NT2/D1 (cell line): ENCODE measurements around the gene MBD2.

ENCODE experiments used
- SUZ12 ChIP-seq: IDR thresholded peaks from 2 replicates; pipeline ENCODE4 v1.6.1; 2011; ENCODE audit not compliant: insufficient read length, insufficient read depth; ENCODE audit errors: extremely low read depth
- YY1 ChIP-seq: IDR thresholded peaks from 2 replicates; pipeline ENCODE4 v1.6.1; 2011; ENCODE audit not compliant: insufficient read length, insufficient read depth

DNA sequence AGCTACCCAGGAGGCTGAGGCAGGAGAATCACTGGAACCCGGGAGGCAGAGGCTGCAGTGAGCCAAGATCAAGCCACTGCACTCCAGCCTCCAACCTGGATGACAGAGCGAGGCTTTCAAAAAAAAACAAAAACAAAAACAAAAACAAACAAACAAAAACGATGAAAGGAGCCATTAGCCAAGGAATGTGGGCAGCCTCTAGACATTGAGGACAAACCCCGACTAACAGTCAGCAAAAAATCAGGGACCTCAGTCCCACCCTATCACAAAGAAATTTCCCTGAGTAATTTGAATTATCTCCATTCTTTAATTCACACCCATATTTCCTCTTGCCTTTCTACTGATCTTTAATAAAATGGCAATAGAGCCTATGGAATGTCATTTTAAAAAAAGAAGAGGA lies 75.8 kb downstream of the MBD2 start:
- TF ChIP-seq YY1: no peak
- TF ChIP-seq SUZ12: no peak
